HG03108 (cell line): ENCODE results near the gene ZNF644.

Source experiments
- ATAC-seq: cut with Tn5 transposase; IDR thresholded peaks from one replicate; pipeline ENCODE4 v1.9.1; 2021; ENCODE audit warnings: moderate library complexity; ENCODE audit not compliant: unreplicated experiment

ZNF644 gene

GRCh38 chr1:91022518-91022929, 689 bp upstream of the ZNF644 start:
- no peak for ATAC-seq

GRCh38 chr1:91020967-91021685, 709 bp downstream of the ZNF644 start:
- ATAC-seq = peak; percentile 32

GRCh38 chr1:91020486-91020885, 1.3 kb downstream of the ZNF644 start:
- ATAC-seq = no peak

GRCh38 chr1:91018006-91018405, 3.8 kb downstream of the ZNF644 start:
- ATAC-seq = no peak

GRCh38 chr1:91015794-91016550, 5.9 kb downstream of the ZNF644 start:
- no peak for ATAC-seq

- no peak for ATAC-seq
Measured at GRCh38 chr1:91015358-91015780, 6.5 kb downstream of the ZNF644 start.

- ATAC-seq = no peak
Measured at GRCh38 chr1:91014475-91014874, 7.4 kb downstream of the ZNF644 start.

GRCh38 chr1:91013302-91013701, 8.5 kb downstream of the ZNF644 start:
- ATAC-seq = no peak

- no peak for ATAC-seq
Measured at GRCh38 chr1:91012196-91012595, 9.6 kb downstream of the ZNF644 start.

- ATAC-seq = no peak
Measured at GRCh38 chr1:91011726-91012125, 10.1 kb downstream of the ZNF644 start.

GRCh38 chr1:91007827-91008226, 14.0 kb downstream of the ZNF644 start:
- no peak for ATAC-seq

- ATAC-seq = no peak
Measured at GRCh38 chr1:91007092-91007491, 14.7 kb downstream of the ZNF644 start.

- no peak for ATAC-seq
Measured at GRCh38 chr1:91006113-91006908, 15.5 kb downstream of the ZNF644 start.

- ATAC-seq = no peak
Measured at GRCh38 chr1:91005285-91005684, 16.6 kb downstream of the ZNF644 start.

- no peak for ATAC-seq
Measured at GRCh38 chr1:91004145-91004544, 17.7 kb downstream of the ZNF644 start.

GRCh38 chr1:90996742-90997413, 25.0 kb downstream of the ZNF644 start:
- ATAC-seq = no peak

GRCh38 chr1:90995311-90995894, 26.4 kb downstream of the ZNF644 start:
- ATAC-seq = no peak

GRCh38 chr1:90994461-90994860, 27.4 kb downstream of the ZNF644 start:
- ATAC-seq = no peak

GRCh38 chr1:90993245-90993644, 28.6 kb downstream of the ZNF644 start:
- ATAC-seq = no peak

- no peak for ATAC-seq
Measured at GRCh38 chr1:90990779-90991178, 31.1 kb downstream of the ZNF644 start.

- no peak for ATAC-seq
Measured at GRCh38 chr1:90989990-90990389, 31.8 kb downstream of the ZNF644 start.
